ENCODE data around the gene PPP2R5D. TPM values are rescaled to one million over a fixed set of nuclear protein-coding genes. Genes with fewer than 3 reads are reported as not detected.

The PPP2R5D gene
- total and polyA plus RNA-seq, 9 of the 15 experiments (the other 6 are each of a cell fraction or from before 2014, with no cell fraction given): 1.3 to 96.1 (median 38.4) TPM

DNA sequence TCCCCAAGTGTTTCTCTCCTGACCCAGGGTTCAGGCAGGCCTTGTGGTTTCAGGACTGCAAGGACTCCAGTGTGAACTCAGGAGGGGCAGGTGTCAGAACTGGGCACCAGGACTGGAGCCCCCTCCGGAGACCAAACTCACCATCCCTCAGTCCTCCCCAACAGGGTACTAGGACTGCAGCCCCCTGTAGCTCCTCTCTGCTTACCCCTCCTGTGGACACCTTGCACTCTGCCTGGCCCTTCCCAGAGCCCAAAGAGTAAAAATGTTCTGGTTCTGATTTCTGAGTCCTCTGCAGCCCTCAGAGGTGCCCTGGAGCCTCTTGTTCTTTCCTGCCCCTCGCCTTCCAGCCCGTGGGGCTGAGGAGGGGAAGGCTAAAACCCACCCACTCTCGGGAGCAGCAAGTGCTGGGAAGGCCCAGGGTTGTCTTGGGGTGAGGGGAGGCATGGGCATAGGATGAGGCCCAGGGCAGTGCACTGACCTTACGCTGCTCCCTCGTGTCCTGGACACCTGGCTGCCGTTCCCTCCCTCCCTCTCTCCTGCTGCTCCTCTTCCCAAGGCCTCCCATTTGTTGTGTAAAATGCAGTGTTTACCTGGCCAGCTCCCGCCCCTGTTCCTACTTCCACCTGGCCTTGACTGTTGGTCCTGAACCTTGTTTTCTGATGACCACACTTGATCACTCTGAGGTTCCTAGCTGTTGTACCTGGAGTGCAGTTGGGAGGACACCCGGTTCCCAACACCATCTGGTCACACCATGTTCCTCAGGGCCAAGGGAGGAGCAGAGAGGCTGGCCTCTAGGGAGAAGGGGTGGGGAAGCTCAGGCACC lies 45.2 kb upstream of the PPP2R5D start:
- FAIRE-seq (no peak), DNase-seq (ENCODE audit: extremely low read depth in 1 of 4, low spot score in 3 of 4) (peak in 2 of 4 experiments; percentile 12 to 20), ATAC-seq (peak; percentile 38)
- Histone ChIP-seq H3K4me2 (ENCODE audit: insufficient read depth, low read length) (no peak overlapping the region), H3K4me1 (replicated peaks in 1 of 2; ENCODE audit: control insufficient read depth in 2 of 2, insufficient read depth in 2 of 2, low read length in 2 of 2) (no peaks in the 10 kb centered on the region), H3K36me3 (ENCODE audit: control insufficient read depth, insufficient read depth, low read length) (peaks cover 64% of the 10 kb centered on the region), H3K9me1 (ENCODE audit: control insufficient read depth, insufficient read depth, low read length) (no peaks in the 10 kb centered on the region), H3K9ac (ENCODE audit: insufficient read depth in 1 of 2, low read depth in 2 of 2, low read length in 2 of 2) (peak overlapping the region in 1 of 2 experiments; percentile 56; a peak in 2 of 4 replicates), H2AFZ (ENCODE audit: low read depth, low read length) (no peak overlapping the region), H3K27ac (ENCODE audit: extremely low read depth, low read depth, low read length) (no peak overlapping the region; the same call in 2 of the 3 replicates), H4K20me1 (replicated peaks; ENCODE audit: control insufficient read depth, insufficient read depth, low read length) (no peaks in the 10 kb centered on the region; the same call in 1 of the 2 replicates), H3K27me3 (ENCODE audit: control insufficient read depth in 2 of 2, insufficient read depth in 2 of 2, low read length in 2 of 2) (no peaks in the 10 kb centered on the region), H3K9me3 (replicated peaks; ENCODE audit: control insufficient read depth, insufficient read depth, low read depth, low read length) (no peaks in the 10 kb centered on the region), H3K79me2 (ENCODE audit: control insufficient read depth, insufficient read depth, low read length) (peaks cover 3% of the 10 kb centered on the region; the same call in 1 of the 3 replicates), H3K4me3 (no peak overlapping the region)
- in situ Hi-C loops (cut with MboI): no loop called here
- BruUV-seq (replicated peaks): no TSS peak
- TF ChIP-seq ZBED1 (IDR thresholded peaks at IDR 0.05) (no peak), RBFOX2 (IDR thresholded peaks at IDR 0.05; ENCODE audit: low read depth, low read length) (peak; percentile 20; the same call in 1 of the 2 replicates)
- ChIA-PET CTCF (ENCODE audit: low intra/inter-chr PET ratio) (no interaction called here), POLR2A (interaction anchor here (0.5 to 2.8 kb wide), 5 partner anchors 9 to 639 kb away, joined by 3 to 30 read pairs (median 3); partner anchors contain the start of gene CNPY3)
- 80% methylated on average over 9 of the region's 9 CpGs for WGBS (ENCODE audit: insufficient coverage, low coverage, missing lambda C conversion rate)
- intact Hi-C loops (cut with micrococcal nuclease): no loop called here

DNA sequence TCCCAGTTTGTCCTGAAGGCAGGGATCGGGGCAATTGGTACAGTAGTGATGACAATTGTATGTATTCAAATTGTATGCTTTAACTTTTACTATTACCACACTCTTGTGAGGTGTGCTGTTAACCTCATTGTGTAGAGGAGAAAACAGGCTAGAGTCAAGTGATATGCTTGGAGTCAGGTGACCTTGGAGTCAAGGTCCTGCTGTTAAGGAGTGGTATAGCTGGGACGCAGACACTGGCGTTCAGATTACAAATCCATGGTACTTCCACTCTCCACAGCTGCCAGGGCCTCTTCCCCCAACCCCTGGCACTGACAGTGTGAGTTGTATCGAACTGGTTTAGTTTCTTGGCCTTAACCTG lies 44.6 kb upstream of the PPP2R5D start:
- H3K9me3 ChIP-seq (replicated peaks; ENCODE audit: control insufficient read depth, insufficient read depth, low read depth, low read length): no peaks in the 10 kb centered on the region
- FAIRE-seq: no peak
- no peaks in the 10 kb centered on the region for H3K79me2 ChIP-seq (ENCODE audit: control insufficient read depth, insufficient read depth, low read length)
- H3K27me3 ChIP-seq (ENCODE audit: control insufficient read depth in 2 of 2, insufficient read depth in 2 of 2, low read length in 2 of 2): no peaks in the 10 kb centered on the region
- no peaks in the 10 kb centered on the region for H3K9me1 ChIP-seq (ENCODE audit: control insufficient read depth, insufficient read depth, low read length)
- CTCF ChIA-PET (ENCODE audit: low intra/inter-chr PET ratio): no interaction called here
- peaks cover 58% of the 10 kb centered on the region; the same call in 2 of the 3 replicates for H3K36me3 ChIP-seq (ENCODE audit: control insufficient read depth, insufficient read depth, low read length)
- ATAC-seq: no peak; the same call in 2 of the 3 replicates
- H3K4me1 ChIP-seq (replicated peaks in 1 of 2; ENCODE audit: control insufficient read depth in 2 of 2, insufficient read depth in 2 of 2, low read length in 2 of 2): no peaks in the 10 kb centered on the region
- H2AFZ ChIP-seq (ENCODE audit: low read depth, low read length): no peak overlapping the region
- POLR2A ChIA-PET: interaction anchor here (0.6 to 2.8 kb wide), 3 partner anchors 10 to 536 kb away, joined by 3 to 30 read pairs (median 3); partner anchors contain the start of gene CNPY3
- H3K27ac ChIP-seq (ENCODE audit: extremely low read depth, low read depth, low read length): no peak overlapping the region
- intact Hi-C loops (cut with micrococcal nuclease) (no loop called here), in situ Hi-C loops (cut with MboI) (no loop called here)
- BruUV-seq (replicated peaks): no TSS peak
- WGBS (ENCODE audit: insufficient coverage, low coverage, missing lambda C conversion rate): 79% methylated on average over 4 of the region's 4 CpGs
- H3K4me3 ChIP-seq: no peak overlapping the region
- H3K4me2 ChIP-seq (ENCODE audit: insufficient read depth, low read length): no peak overlapping the region
- H4K20me1 ChIP-seq (replicated peaks; ENCODE audit: control insufficient read depth, insufficient read depth, low read length): no peaks in the 10 kb centered on the region; the same call in 1 of the 2 replicates
- no peak for DNase-seq (ENCODE audit: extremely low read depth in 1 of 4, low spot score in 3 of 4)
- H3K9ac ChIP-seq (ENCODE audit: insufficient read depth in 1 of 2, low read depth in 2 of 2, low read length in 2 of 2): no peak overlapping the region; a peak in 1 of 4 replicates
- TF ChIP-seq MAFK (IDR thresholded peaks at IDR 0.05; ENCODE audit: low read length): no peak
- TF ChIP-seq BDP1 (IDR thresholded peaks at IDR 0.05; ENCODE audit: insufficient read depth, insufficient read length): no peak
- no peak for TF ChIP-seq PHF20 (IDR thresholded peaks at IDR 0.05; ENCODE audit: partially characterized antibody)
- no peak for TF ChIP-seq ZNF584 (CRISPR knock-in tag; IDR thresholded peaks at IDR 0.05; ENCODE audit: low read depth)
- no peak for TF ChIP-seq ZNF41 (CRISPR knock-in tag; conservative IDR thresholded peaks at IDR 0.05)
- TF ChIP-seq EZH2 (IDR thresholded peaks at IDR 0.05; ENCODE audit: borderline replicate concordance, low read depth, low read length): no peak
- no peak for TF ChIP-seq CREM (IDR thresholded peaks at IDR 0.05; ENCODE audit: low read depth)
- no peak for TF ChIP-seq YBX1 (IDR thresholded peaks at IDR 0.05)
- TF ChIP-seq, protein P1, sequence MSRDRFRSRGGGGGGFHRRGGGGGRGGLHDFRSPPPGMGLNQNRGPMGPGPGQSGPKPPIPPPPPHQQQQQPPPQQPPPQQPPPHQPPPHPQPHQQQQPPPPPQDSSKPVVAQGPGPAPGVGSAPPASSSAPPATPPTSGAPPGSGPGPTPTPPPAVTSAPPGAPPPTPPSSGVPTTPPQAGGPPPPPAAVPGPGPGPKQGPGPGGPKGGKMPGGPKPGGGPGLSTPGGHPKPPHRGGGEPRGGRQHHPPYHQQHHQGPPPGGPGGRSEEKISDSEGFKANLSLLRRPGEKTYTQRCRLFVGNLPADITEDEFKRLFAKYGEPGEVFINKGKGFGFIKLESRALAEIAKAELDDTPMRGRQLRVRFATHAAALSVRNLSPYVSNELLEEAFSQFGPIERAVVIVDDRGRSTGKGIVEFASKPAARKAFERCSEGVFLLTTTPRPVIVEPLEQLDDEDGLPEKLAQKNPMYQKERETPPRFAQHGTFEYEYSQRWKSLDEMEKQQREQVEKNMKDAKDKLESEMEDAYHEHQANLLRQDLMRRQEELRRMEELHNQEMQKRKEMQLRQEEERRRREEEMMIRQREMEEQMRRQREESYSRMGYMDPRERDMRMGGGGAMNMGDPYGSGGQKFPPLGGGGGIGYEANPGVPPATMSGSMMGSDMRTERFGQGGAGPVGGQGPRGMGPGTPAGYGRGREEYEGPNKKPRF (IDR thresholded peaks at IDR 0.05; ENCODE audit: low read depth, low read length): no peak
- TF ChIP-seq MIER1 (IDR thresholded peaks at IDR 0.05; ENCODE audit: low read depth): no peak
- TF ChIP-seq, protein P2, sequence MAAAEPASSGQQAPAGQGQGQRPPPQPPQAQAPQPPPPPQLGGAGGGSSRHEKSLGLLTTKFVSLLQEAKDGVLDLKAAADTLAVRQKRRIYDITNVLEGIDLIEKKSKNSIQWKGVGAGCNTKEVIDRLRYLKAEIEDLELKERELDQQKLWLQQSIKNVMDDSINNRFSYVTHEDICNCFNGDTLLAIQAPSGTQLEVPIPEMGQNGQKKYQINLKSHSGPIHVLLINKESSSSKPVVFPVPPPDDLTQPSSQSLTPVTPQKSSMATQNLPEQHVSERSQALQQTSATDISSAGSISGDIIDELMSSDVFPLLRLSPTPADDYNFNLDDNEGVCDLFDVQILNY (CRISPR knock-in tag; IDR thresholded peaks at IDR 0.05): no peak

Data from K562 (cell line).